ENCODE results near the gene ATXN3.
"Not testable (repeated sequence)": the region's sequence is repeated elsewhere in the genome, so short reads cannot be mapped to it uniquely, and the experiment has no call there.

The ATXN3 gene

GRCh38 chr14:92058006-92058917 lies 48.1 kb downstream of the ATXN3 start:
- no peak for DNase-seq

GRCh38 chr14:92049781-92050180 lies 56.6 kb downstream of the ATXN3 start:
- no peak for DNase-seq

- not testable (repeated sequence) for DNase-seq
These were observed 57.2 kb downstream of the ATXN3 start for GRCh38 chr14:92049221-92049620.

- DNase-seq, result not testable (repeated sequence)
These were observed 60.5 kb downstream of the ATXN3 start for GRCh38 chr14:92045904-92046303.

GRCh38 chr14:92041766-92042165 lies 64.6 kb downstream of the ATXN3 start:
- DNase-seq, result not testable (repeated sequence)

- DNase-seq, result no peak
These were observed 65.2 kb downstream of the ATXN3 start for GRCh38 chr14:92041203-92041602.

GRCh38 chr14:92040431-92041051 lies 65.8 kb downstream of the ATXN3 start:
- peak; percentile 24 to 34 for DNase-seq

GRCh38 chr14:92039719-92040430 lies 66.5 kb downstream of the ATXN3 start, which contains the start of gene TRIP11:
TRIP11 (minus strand) TSS chr14:92040059; CDS start chr14:92039685, 374 bp downstream.
- peak; percentile 87 to 96 for DNase-seq

- DNase-seq, result peak; percentile 43 to 46
These were observed 67.2 kb downstream of the ATXN3 start for GRCh38 chr14:92039063-92039718.

- no peak for DNase-seq
These were observed 68.4 kb downstream of the ATXN3 start for GRCh38 chr14:92037989-92038388.

- no peak for DNase-seq
These were observed 70.5 kb downstream of the ATXN3 start for GRCh38 chr14:92035890-92036289.

- no peak for DNase-seq
These were observed 72.3 kb downstream of the ATXN3 start for GRCh38 chr14:92033906-92034687.

GRCh38 chr14:92033433-92033832 lies 72.9 kb downstream of the ATXN3 start:
- no peak for DNase-seq

- DNase-seq, result peak; percentile 24 to 49
These were observed 79.7 kb downstream of the ATXN3 start for GRCh38 chr14:92026548-92027190.

- no peak for DNase-seq
These were observed 84.3 kb downstream of the ATXN3 start for GRCh38 chr14:92022036-92022435.

GRCh38 chr14:92021523-92021922 lies 84.9 kb downstream of the ATXN3 start:
- DNase-seq, result no peak

- no peak for DNase-seq
These were observed 92.3 kb downstream of the ATXN3 start for GRCh38 chr14:92014040-92014439.

GRCh38 chr14:92012121-92012748 lies 94.1 kb downstream of the ATXN3 start:
- DNase-seq, result no peak

GRCh38 chr14:92010644-92011043 lies 95.7 kb downstream of the ATXN3 start:
- no peak for DNase-seq

GRCh38 chr14:92009604-92010003 lies 96.8 kb downstream of the ATXN3 start:
- no peak for DNase-seq
